Karpas-422 (cell line): ENCODE measurements around the gene FHIT. TPM values are rescaled to one million over a fixed set of nuclear protein-coding genes. Genes with fewer than 3 reads are reported as not detected.

Experiments used
- DNase-seq: peaks from one replicate; pipeline ENCODE4 v3.0.0-alpha.2; 2015
- H2AFZ ChIP-seq: fragments of 200-600 bp; sonication (generic); 2 replicates; pipeline ENCODE4 v1.6.1; 2014; ENCODE audit warnings: antibody characterized with exemption, low read length, mixed read lengths
- H3K27ac ChIP-seq: fragments of 200-600 bp; sonication (generic); 2 replicates; pipeline ENCODE4 v1.5.1; 2014; ENCODE audit warnings: mild to moderate bottlenecking, low read length, moderate library complexity
- H3K27me3 ChIP-seq: fragments of 200-600 bp; sonication (generic); 2 replicates; pipeline ENCODE4 v1.6.1; 2014; ENCODE audit warnings: low read length, mixed read lengths
- H3K36me3 ChIP-seq: fragments of 200-600 bp; sonication (generic); 2 replicates; pipeline ENCODE4 v1.6.1; 2014; ENCODE audit warnings: low read length, mixed read lengths; ENCODE audit not compliant: insufficient read depth
- H3K4me1 ChIP-seq: fragments of 200-600 bp; sonication (generic); 2 replicates; pipeline ENCODE4 v1.6.1; 2014; ENCODE audit warnings: mild to moderate bottlenecking, low read length, mixed read lengths
- H3K4me2 ChIP-seq: fragments of 200-600 bp; sonication (generic); 2 replicates; pipeline ENCODE4 v1.6.1; 2014; ENCODE audit warnings: low read length, low read depth, mild to moderate bottlenecking; ENCODE audit not compliant: poor library complexity, severe bottlenecking
- H3K4me3 ChIP-seq: fragments of 200-600 bp; sonication (generic); 2 replicates; pipeline ENCODE4 v1.5.1; 2014; ENCODE audit warnings: mild to moderate bottlenecking, antibody characterized with exemption, low read length, mixed read lengths
- H3K79me2 ChIP-seq: fragments of 200-600 bp; sonication (generic); 2 replicates; pipeline ENCODE4 v1.6.1; 2014; ENCODE audit warnings: mild to moderate bottlenecking, low read length, mixed read lengths
- H3K9ac ChIP-seq: fragments of 200-600 bp; sonication (generic); 2 replicates; pipeline ENCODE4 v1.6.0; 2014; ENCODE audit warnings: low read length
- H3K9me2 ChIP-seq: fragments of 200-600 bp; sonication (generic), shearing (Covaris generic); replicated peaks from 2 replicates; pipeline ENCODE4 v1.6.0; 2014; ENCODE audit warnings: mild to moderate bottlenecking, low read length, moderate library complexity; ENCODE audit not compliant: insufficient read depth
- H3K9me3 ChIP-seq: fragments of 300-700, 200-600 bp; sonication (generic); 2 replicates; pipeline ENCODE4 v1.6.1; 2014; ENCODE audit warnings: low read length, mixed read lengths
- H4K20me1 ChIP-seq: fragments of 200-600 bp; sonication (generic); 2 replicates; pipeline ENCODE4 v1.6.1; 2014; ENCODE audit warnings: mild to moderate bottlenecking, antibody characterized with exemption, low read length, low read depth; ENCODE audit not compliant: insufficient read depth
- total RNA-seq: library from RNA; depleted of rRNA; stranded (reverse); fragments of >200 nt; shearing (Covaris generic); gene quantifications from 2 replicates; pipeline ENCODE4 v1.2.3, GENCODE V29; 2014; ENCODE audit warnings: low replicate concordance

The FHIT gene
- total RNA-seq, 1 experiment from 2014 or later, result not detected

- H3K9me3 ChIP-seq, result peaks cover 30% of the 10 kb centered on the region
- no peak overlapping the region for H2AFZ ChIP-seq
- H3K9me2 ChIP-seq, result no peaks in the 10 kb centered on the region
- H3K36me3 ChIP-seq, result no peaks in the 10 kb centered on the region
- no peak for DNase-seq
- H3K4me1 ChIP-seq, result no peaks in the 10 kb centered on the region
- no peaks in the 10 kb centered on the region for H3K27me3 ChIP-seq
- no peak overlapping the region for H3K27ac ChIP-seq
- H3K9ac ChIP-seq, result no peak overlapping the region
- no peak overlapping the region for H3K4me3 ChIP-seq
- no peak overlapping the region for H3K4me2 ChIP-seq
- no peaks in the 10 kb centered on the region for H3K79me2 ChIP-seq
- no peaks in the 10 kb centered on the region for H4K20me1 ChIP-seq
Measured at GRCh38 chr3:61277411-61277810, 26.2 kb upstream of the FHIT start.

GRCh38 chr3:61269435-61269834, 18.2 kb upstream of the FHIT start:
- DNase-seq, result no peak
- Histone ChIP-seq H3K36me3 (no peaks in the 10 kb centered on the region), H3K4me2 (no peak overlapping the region), H3K27me3 (no peaks in the 10 kb centered on the region), H2AFZ (no peak overlapping the region), H3K9me2 (no peaks in the 10 kb centered on the region), H3K4me1 (no peaks in the 10 kb centered on the region), H3K9me3 (peaks cover 21% of the 10 kb centered on the region), H3K4me3 (no peak overlapping the region), H3K27ac (no peak overlapping the region), H3K9ac (no peak overlapping the region), H3K79me2 (no peaks in the 10 kb centered on the region), H4K20me1 (no peaks in the 10 kb centered on the region)

- no peaks in the 10 kb centered on the region for H3K36me3 ChIP-seq
- DNase-seq, result no peak
- no peak overlapping the region for H2AFZ ChIP-seq
- H3K4me1 ChIP-seq, result no peaks in the 10 kb centered on the region
- H3K9ac ChIP-seq, result no peak overlapping the region
- no peak overlapping the region for H3K27ac ChIP-seq
- H3K9me2 ChIP-seq, result no peaks in the 10 kb centered on the region
- H3K4me3 ChIP-seq, result no peak overlapping the region
- no peak overlapping the region for H3K4me2 ChIP-seq
- peaks cover 24% of the 10 kb centered on the region for H3K9me3 ChIP-seq
- no peaks in the 10 kb centered on the region for H4K20me1 ChIP-seq
- no peaks in the 10 kb centered on the region for H3K27me3 ChIP-seq
- H3K79me2 ChIP-seq, result no peaks in the 10 kb centered on the region
Measured at GRCh38 chr3:61268644-61269043, 17.4 kb upstream of the FHIT start.

- Histone ChIP-seq H3K4me2 (no peak overlapping the region), H3K4me1 (no peaks in the 10 kb centered on the region), H3K9me2 (no peaks in the 10 kb centered on the region), H3K4me3 (no peak overlapping the region), H2AFZ (no peak overlapping the region), H3K27me3 (no peaks in the 10 kb centered on the region), H3K79me2 (no peaks in the 10 kb centered on the region), H3K9ac (no peak overlapping the region), H3K9me3 (peaks cover 19% of the 10 kb centered on the region), H3K27ac (no peak overlapping the region), H3K36me3 (no peaks in the 10 kb centered on the region), H4K20me1 (no peaks in the 10 kb centered on the region)
- no peak for DNase-seq
Measured at GRCh38 chr3:61264281-61264680, 13.0 kb upstream of the FHIT start.

- no peaks in the 10 kb centered on the region for H3K27me3 ChIP-seq
- peaks cover 3% of the 10 kb centered on the region; the same call in 1 of the 2 replicates for H3K9me3 ChIP-seq
- H3K36me3 ChIP-seq, result no peaks in the 10 kb centered on the region
- no peaks in the 10 kb centered on the region for H4K20me1 ChIP-seq
- H3K4me2 ChIP-seq, result no peak overlapping the region
- H2AFZ ChIP-seq, result no peak overlapping the region
- no peaks in the 10 kb centered on the region for H3K9me2 ChIP-seq
- H3K9ac ChIP-seq, result no peak overlapping the region
- no peak for DNase-seq
- H3K4me1 ChIP-seq, result no peaks in the 10 kb centered on the region
- no peak overlapping the region for H3K4me3 ChIP-seq
- no peaks in the 10 kb centered on the region for H3K79me2 ChIP-seq
- H3K27ac ChIP-seq, result no peak overlapping the region
Measured at GRCh38 chr3:61257148-61257547, 5.9 kb upstream of the FHIT start.

- Histone ChIP-seq H4K20me1 (no peaks in the 10 kb centered on the region), H3K4me2 (no peak overlapping the region), H3K27ac (no peak overlapping the region), H3K9me2 (no peaks in the 10 kb centered on the region), H3K9me3 (peaks cover 3% of the 10 kb centered on the region), H3K9ac (no peak overlapping the region), H3K36me3 (no peaks in the 10 kb centered on the region), H3K79me2 (no peaks in the 10 kb centered on the region), H3K27me3 (no peaks in the 10 kb centered on the region), H3K4me1 (no peaks in the 10 kb centered on the region), H3K4me3 (no peak overlapping the region), H2AFZ (no peak overlapping the region)
- no peak for DNase-seq
Measured at GRCh38 chr3:61253756-61254155, 2.5 kb upstream of the FHIT start.

GRCh38 chr3:61252836-61253235, 1.6 kb upstream of the FHIT start:
- no peak for DNase-seq
- H3K79me2 ChIP-seq, result no peaks in the 10 kb centered on the region
- no peak overlapping the region for H3K4me3 ChIP-seq
- no peaks in the 10 kb centered on the region for H3K4me1 ChIP-seq
- no peaks in the 10 kb centered on the region for H3K9me2 ChIP-seq
- H3K36me3 ChIP-seq, result no peaks in the 10 kb centered on the region
- H4K20me1 ChIP-seq, result no peaks in the 10 kb centered on the region
- H3K27me3 ChIP-seq, result no peaks in the 10 kb centered on the region
- H2AFZ ChIP-seq, result no peak overlapping the region
- peaks cover 3% of the 10 kb centered on the region for H3K9me3 ChIP-seq
- no peak overlapping the region for H3K27ac ChIP-seq
- H3K4me2 ChIP-seq, result no peak overlapping the region
- no peak overlapping the region for H3K9ac ChIP-seq

GRCh38 chr3:61250784-61251173, 473 bp downstream of the FHIT start:
- Histone ChIP-seq H3K4me1 (no peaks in the 10 kb centered on the region), H3K9ac (no peak overlapping the region), H4K20me1 (no peaks in the 10 kb centered on the region), H3K79me2 (no peaks in the 10 kb centered on the region), H3K4me3 (no peak overlapping the region), H3K36me3 (no peaks in the 10 kb centered on the region), H3K9me3 (no peaks in the 10 kb centered on the region; the same call in none of the 2 replicates), H3K4me2 (no peak overlapping the region), H3K27me3 (no peaks in the 10 kb centered on the region), H2AFZ (no peak overlapping the region), H3K27ac (no peak overlapping the region), H3K9me2 (no peaks in the 10 kb centered on the region)
- no peak for DNase-seq

GRCh38 chr3:61248496-61248895, 2.8 kb downstream of the FHIT start:
- no peaks in the 10 kb centered on the region for H3K27me3 ChIP-seq
- no peaks in the 10 kb centered on the region for H3K36me3 ChIP-seq
- no peaks in the 10 kb centered on the region for H3K79me2 ChIP-seq
- H3K4me2 ChIP-seq, result no peak overlapping the region
- no peak overlapping the region for H3K27ac ChIP-seq
- H3K9me2 ChIP-seq, result no peaks in the 10 kb centered on the region
- H3K4me3 ChIP-seq, result no peak overlapping the region
- no peaks in the 10 kb centered on the region for H4K20me1 ChIP-seq
- no peak overlapping the region for H3K9ac ChIP-seq
- no peak overlapping the region for H2AFZ ChIP-seq
- no peak for DNase-seq
- H3K4me1 ChIP-seq, result no peaks in the 10 kb centered on the region
- peaks cover 12% of the 10 kb centered on the region; the same call in 1 of the 2 replicates for H3K9me3 ChIP-seq
